Erythroblast (primary cell): ENCODE results near the gene CDHR1.

ENCODE experiments used
- GATA1 ChIP-seq: IDR thresholded peaks from 2 replicates; pipeline ENCODE4 v1.6.1; 2011; ENCODE audit warnings: low read depth, mild to moderate bottlenecking, control low read depth, low read length, moderate library complexity
- POLR2A ChIP-seq: IDR thresholded peaks from 2 replicates; pipeline ENCODE4 v1.6.1; 2011; ENCODE audit warnings: mild to moderate bottlenecking, low read length

DNA sequence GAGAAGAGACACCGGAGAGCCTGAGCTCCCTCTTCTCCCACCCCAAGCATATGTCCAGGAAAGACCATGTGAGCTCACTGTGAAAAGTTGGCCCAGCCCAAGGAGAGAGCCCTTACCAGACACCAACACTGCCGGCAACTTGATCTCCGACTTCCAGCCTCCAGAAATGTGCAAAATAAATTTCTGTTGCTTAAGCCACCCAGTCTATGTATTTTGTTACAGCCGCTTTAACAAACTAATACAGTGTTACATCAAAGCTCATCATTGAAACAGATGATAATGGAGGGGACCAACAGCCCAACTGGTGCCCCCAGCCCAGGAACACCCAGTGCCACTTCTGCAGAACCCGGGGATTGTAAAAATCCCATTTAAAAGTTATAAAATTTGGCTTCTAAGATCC lies 69.4 kb downstream of the CDHR1 start:
- TF ChIP-seq POLR2A (no peak), GATA1 (no peak)
